ENCODE measurements around the gene ATG16L1.

Gene ATG16L1

GRCh38 chr2:233228376-233228775 is 23.1 kb upstream of the ATG16L1 start:
- Histone ChIP-seq H3K9me3 (ENCODE audit: control insufficient read depth, insufficient read depth, low read depth, low read length) (no peaks in the 10 kb centered on the region), H3K36me3 (ENCODE audit: control insufficient read depth in 2 of 2, insufficient read depth in 1 of 2, low read length in 2 of 2) (no peaks in the 10 kb centered on the region), H3K4me1 (ENCODE audit: control insufficient read depth, insufficient read depth, low read length) (no peaks in the 10 kb centered on the region), H3K4me3 (ENCODE audit: low read depth, low read length) (no peak overlapping the region), H3K27ac (ENCODE audit: extremely low read depth, low read depth, low read length) (no peak overlapping the region)
- ChIA-PET CTCF (interaction anchor here (0.7 to 0.8 kb wide), 2 partner anchors 23 to 28 kb away, joined by 3 to 4 read pairs; partner anchors contain the start of gene ATG16L1), POLR2A (no interaction called here)
- TF ChIP-seq ZNF302 (tag by site-specific recombination; IDR thresholded peaks at IDR 0.05; ENCODE audit: low read depth) = no peak
- TF ChIP-seq ZNF585B (tag by site-specific recombination; IDR thresholded peaks at IDR 0.05) = no peak
- TF ChIP-seq ZNF211 (tag by site-specific recombination; IDR thresholded peaks at IDR 0.05; ENCODE audit: low read depth) = no peak
- no peak for TF ChIP-seq ZNF175 (tag by site-specific recombination; IDR thresholded peaks at IDR 0.05)
- TF ChIP-seq KLF16 (tag by site-specific recombination; IDR thresholded peaks at IDR 0.05) = no peak
- TF ChIP-seq ZNF791 (tag by site-specific recombination; IDR thresholded peaks at IDR 0.05) = no peak
- TF ChIP-seq RBAK (tag by site-specific recombination; IDR thresholded peaks at IDR 0.05) = no peak
- no peak for TF ChIP-seq ZNF600 (tag by site-specific recombination; IDR thresholded peaks at IDR 0.05)
- TF ChIP-seq ZBTB1 (tag by site-specific recombination; IDR thresholded peaks at IDR 0.05) = no peak
- TF ChIP-seq ZNF555 (tag by site-specific recombination; conservative IDR thresholded peaks at IDR 0.05) = no peak
- no peak for TF ChIP-seq ZNF449 (tag by site-specific recombination; IDR thresholded peaks at IDR 0.05)
- no peak for TF ChIP-seq ZNF266 (tag by site-specific recombination; IDR thresholded peaks at IDR 0.05; ENCODE audit: low read depth)
- no peak for TF ChIP-seq HOXA7 (CRISPR knock-in tag; IDR thresholded peaks at IDR 0.05; ENCODE audit: borderline replicate concordance)
- TF ChIP-seq ZNF26 (tag by site-specific recombination; IDR thresholded peaks at IDR 0.05) = no peak
- no peak for TF ChIP-seq WT1 (tag by site-specific recombination; IDR thresholded peaks at IDR 0.05)
- TF ChIP-seq AEBP2 (tag by site-specific recombination; IDR thresholded peaks at IDR 0.05; ENCODE audit: borderline replicate concordance) = no peak
- no peak for TF ChIP-seq ZNF610 (tag by site-specific recombination; IDR thresholded peaks at IDR 0.05; ENCODE audit: borderline replicate concordance)

GRCh38 chr2:233233618-233234230 is 17.7 kb upstream of the ATG16L1 start:
- no peaks in the 10 kb centered on the region for H3K9me3 ChIP-seq (ENCODE audit: control insufficient read depth, insufficient read depth, low read depth, low read length)
- no peaks in the 10 kb centered on the region for H3K36me3 ChIP-seq (ENCODE audit: control insufficient read depth in 2 of 2, insufficient read depth in 1 of 2, low read length in 2 of 2)
- no peaks in the 10 kb centered on the region for H3K4me1 ChIP-seq (ENCODE audit: control insufficient read depth, insufficient read depth, low read length)
- no peak overlapping the region for H3K4me3 ChIP-seq (ENCODE audit: low read depth, low read length)
- POLR2A ChIA-PET = no interaction called here
- CTCF ChIA-PET = interaction anchor here (0.6 to 0.9 kb wide), 2 partner anchors 17 to 209 kb away, joined by 3 to 4 read pairs; no protein-coding TSS in a partner anchor
- no peak overlapping the region for H3K27ac ChIP-seq (ENCODE audit: extremely low read depth, low read depth, low read length)
- TF ChIP-seq KLF10 (tag by site-specific recombination; IDR thresholded peaks at IDR 0.05) (no peak), ZNF112 (tag by site-specific recombination; IDR thresholded peaks at IDR 0.05) (no peak), ZNF777 (tag by site-specific recombination; IDR thresholded peaks at IDR 0.05; ENCODE audit: borderline replicate concordance) (no peak), ZNF664 (tag by site-specific recombination; IDR thresholded peaks at IDR 0.05) (no peak), ZNF626 (tag by site-specific recombination; IDR thresholded peaks at IDR 0.05) (no peak), ZNF19 (tag by site-specific recombination; IDR thresholded peaks at IDR 0.05; ENCODE audit: low read depth) (no peak), KLF17 (tag by site-specific recombination; IDR thresholded peaks at IDR 0.05) (no peak), ZNF202 (tag by site-specific recombination; IDR thresholded peaks at IDR 0.05; ENCODE audit: borderline replicate concordance) (no peak), ZBTB10 (tag by site-specific recombination; IDR thresholded peaks at IDR 0.05) (no peak), ZNF449 (tag by site-specific recombination; IDR thresholded peaks at IDR 0.05) (no peak)

All from HEK293 (cell line).